Chondrocyte (in vitro differentiated cells): Measurements from ENCODE around the gene COL5A1. TPM values are rescaled to one million over a fixed set of nuclear protein-coding genes. Genes with fewer than 3 reads are reported as not detected.
A peak's percentile ranks its signal among the peaks of the same experiment; 100 is the strongest.

Experiments used
- DNase-seq: peaks from one replicate; pipeline ENCODE4 v3.0.0; 2021; ENCODE audit warnings: mixed read lengths, low spot score
- H3K27ac Mint-ChIP-seq: one replicate; pipeline ENCODE4 v1.8.0; 2021; ENCODE audit warnings: mild to moderate bottlenecking, moderate library complexity, mixed read lengths; ENCODE audit not compliant: unreplicated experiment
- H3K27me3 Mint-ChIP-seq: 2 replicates; pipeline ENCODE4 v1.8.0; 2021; ENCODE audit warnings: low read depth, mixed read lengths
- H3K36me3 Mint-ChIP-seq: 2 replicates; pipeline ENCODE4 v1.8.0; 2021; ENCODE audit warnings: low read depth, mixed read lengths
- H3K4me1 Mint-ChIP-seq: 2 replicates; pipeline ENCODE4 v1.8.0; 2021; ENCODE audit warnings: low read depth, mild to moderate bottlenecking, mixed read lengths
- H3K4me3 Mint-ChIP-seq: one replicate; pipeline ENCODE4 v1.8.0; 2021; ENCODE audit warnings: mild to moderate bottlenecking, moderate library complexity, mixed read lengths; ENCODE audit not compliant: unreplicated experiment
- H3K9me3 Mint-ChIP-seq: 2 replicates; pipeline ENCODE4 v1.8.0; 2021; ENCODE audit warnings: low read depth, mixed read lengths
- CTCF ChIP-seq: fragments of 200-600 bp; sonication (generic); IDR thresholded peaks from 2 replicates; pipeline ENCODE4 v1.5.0; 2021; ENCODE audit warnings: antibody characterized with exemption, mild to moderate bottlenecking, moderate library complexity
- total RNA-seq: library from RNA; stranded (reverse); gene quantifications from 3 replicates; pipeline ENCODE4 v1.2.1, GENCODE V29; 2021

COL5A1 gene
- total RNA-seq, 1 donor from 2014 or later = 2,235 TPM

DNA sequence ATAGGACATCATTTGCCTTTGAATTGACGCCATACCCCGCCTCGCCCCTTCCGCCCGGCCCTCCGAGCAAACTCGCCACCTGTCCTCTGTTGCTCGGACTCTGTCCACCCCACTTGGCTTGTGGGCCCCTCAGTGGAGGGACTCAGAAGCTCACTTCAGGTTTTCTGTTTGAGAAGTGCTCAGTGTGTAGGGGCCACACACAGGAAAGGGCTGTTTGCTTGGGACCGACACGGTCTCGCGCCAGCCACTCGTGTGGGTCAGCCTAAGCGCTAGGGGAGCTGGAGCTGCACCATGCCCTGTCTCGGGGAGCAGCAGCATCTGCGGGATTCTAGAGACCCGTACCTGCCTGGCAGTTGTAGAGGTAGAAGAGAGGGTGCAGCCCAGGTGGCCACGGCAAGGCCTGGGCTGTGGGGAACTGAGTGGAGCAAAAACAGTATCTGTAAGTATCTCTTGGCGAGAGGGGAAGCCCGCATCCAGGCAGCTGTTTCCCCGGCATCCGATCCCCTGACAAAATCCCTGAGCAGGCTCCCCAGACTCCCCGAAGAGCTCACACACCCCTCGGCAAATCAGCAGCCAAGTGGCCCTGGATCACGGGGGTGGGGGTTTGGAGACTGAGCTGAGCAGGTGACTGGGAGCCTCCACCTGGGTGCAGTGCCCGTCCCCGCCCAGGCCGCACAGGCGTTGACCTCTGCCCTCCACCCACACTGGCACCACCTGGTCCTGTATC, 52.2 kb downstream of the COL5A1 start:
- Mint-ChIP-seq H3K36me3 (peaks cover 34% of the 10 kb centered on the region), H3K4me1 (peaks cover 64% of the 10 kb centered on the region), H3K27ac (peak overlapping the region; percentile 61), H3K4me3 (no peak overlapping the region), H3K27me3 (no peaks in the 10 kb centered on the region), H3K9me3 (no peaks in the 10 kb centered on the region)
- DNase-seq = peak; percentile 77
- TF ChIP-seq CTCF = no peak

- H3K36me3 Mint-ChIP-seq = peaks cover 32% of the 10 kb centered on the region
- no peak for DNase-seq
- no peaks in the 10 kb centered on the region for H3K9me3 Mint-ChIP-seq
- H3K4me3 Mint-ChIP-seq = no peak overlapping the region
- H3K27me3 Mint-ChIP-seq = no peaks in the 10 kb centered on the region
- H3K27ac Mint-ChIP-seq = peak overlapping the region; percentile 24
- no peak for TF ChIP-seq CTCF
- peaks cover 66% of the 10 kb centered on the region for H3K4me1 Mint-ChIP-seq
Measured at GRCh38 chr9:134694368-134694665, 52.7 kb downstream of the COL5A1 start.

GRCh38 chr9:134694714-134695113, 53.1 kb downstream of the COL5A1 start:
- peak; percentile 82 for DNase-seq
- peaks cover 34% of the 10 kb centered on the region for H3K36me3 Mint-ChIP-seq
- H3K4me1 Mint-ChIP-seq = peaks cover 66% of the 10 kb centered on the region
- H3K4me3 Mint-ChIP-seq = no peak overlapping the region
- H3K27ac Mint-ChIP-seq = peak overlapping the region; percentile 75
- H3K27me3 Mint-ChIP-seq = no peaks in the 10 kb centered on the region
- H3K9me3 Mint-ChIP-seq = no peaks in the 10 kb centered on the region
- no peak for TF ChIP-seq CTCF

GRCh38 chr9:134695144-134695543, 53.5 kb downstream of the COL5A1 start:
- DNase-seq = peak; percentile 78
- Mint-ChIP-seq H3K4me1 (peaks cover 65% of the 10 kb centered on the region), H3K4me3 (no peak overlapping the region), H3K27me3 (no peaks in the 10 kb centered on the region), H3K27ac (peak overlapping the region; percentile 75), H3K36me3 (peaks cover 33% of the 10 kb centered on the region), H3K9me3 (no peaks in the 10 kb centered on the region)
- TF ChIP-seq CTCF = no peak

GRCh38 chr9:134696433-134696832, 54.8 kb downstream of the COL5A1 start:
- Mint-ChIP-seq H3K4me3 (no peak overlapping the region), H3K4me1 (peaks cover 58% of the 10 kb centered on the region), H3K36me3 (peaks cover 41% of the 10 kb centered on the region), H3K9me3 (no peaks in the 10 kb centered on the region), H3K27ac (peak overlapping the region; percentile 54), H3K27me3 (no peaks in the 10 kb centered on the region)
- no peak for DNase-seq
- TF ChIP-seq CTCF = no peak
